ES-I3 (cell line): ENCODE measurements around the gene PLA2G6.
"Not testable (repeated sequence)": the region's sequence is repeated elsewhere in the genome, so short reads cannot be mapped to it uniquely, and the experiment has no call there.

Source experiments
- H3K36me3 ChIP-seq: 2 replicates; pipeline ENCODE4 v1.6.1; 2013; ENCODE audit warnings: mild to moderate bottlenecking, low read length, control low read depth, moderate library complexity; ENCODE audit not compliant: insufficient read depth
- H3K4me1 ChIP-seq: 2 replicates; pipeline ENCODE4 v1.6.1; 2013; ENCODE audit warnings: mild to moderate bottlenecking, control low read depth, low read length; ENCODE audit not compliant: insufficient read depth
- H3K9ac ChIP-seq: 2 replicates; pipeline ENCODE4 v1.6.1; 2013; ENCODE audit warnings: low read depth, mild to moderate bottlenecking, low read length, moderate library complexity
- H3K9me3 ChIP-seq: 2 replicates; pipeline ENCODE4 v1.6.1; 2013; ENCODE audit warnings: mild to moderate bottlenecking, low read length, moderate library complexity; ENCODE audit not compliant: control insufficient read depth, insufficient read depth

Gene PLA2G6

GRCh38 chr22:38148245-38148644 is 33.4 kb downstream of the PLA2G6 start:
- no peak overlapping the region for H3K9ac ChIP-seq
- H3K9me3 ChIP-seq: no peaks in the 10 kb centered on the region
- no peaks in the 10 kb centered on the region for H3K36me3 ChIP-seq
- H3K4me1 ChIP-seq: peaks cover 12% of the 10 kb centered on the region; the same call in 1 of the 2 replicates

- H3K9ac ChIP-seq, H3K36me3 ChIP-seq: not testable (repeated sequence)
Observed at GRCh38 chr22:38146166-38146565, 35.5 kb downstream of the PLA2G6 start.

GRCh38 chr22:38144025-38144405 is 37.6 kb downstream of the PLA2G6 start:
- Histone ChIP-seq H3K36me3 (no peaks in the 10 kb centered on the region), H3K9me3 (no peaks in the 10 kb centered on the region), H3K4me1 (peaks cover 12% of the 10 kb centered on the region; the same call in 1 of the 2 replicates), H3K9ac (no peak overlapping the region)

More at GRCh38 chr22:38146166-38146565, 35.5 kb downstream of the PLA2G6 start:
- H3K4me1 ChIP-seq: peaks cover 12% of the 10 kb centered on the region; the same call in 1 of the 2 replicates
- not testable (repeated sequence) for H3K9me3 ChIP-seq

GRCh38 chr22:38142606-38143005 is 39.0 kb downstream of the PLA2G6 start:
- H3K9ac ChIP-seq: no peak overlapping the region
- peaks cover 5% of the 10 kb centered on the region; the same call in 1 of the 2 replicates for H3K4me1 ChIP-seq
- no peaks in the 10 kb centered on the region for H3K36me3 ChIP-seq
- no peaks in the 10 kb centered on the region for H3K9me3 ChIP-seq

GRCh38 chr22:38141217-38141973 is 40.2 kb downstream of the PLA2G6 start:
- peaks cover 4% of the 10 kb centered on the region; the same call in 1 of the 2 replicates for H3K4me1 ChIP-seq
- H3K36me3 ChIP-seq: no peaks in the 10 kb centered on the region
- H3K9ac ChIP-seq: no peak overlapping the region
- no peaks in the 10 kb centered on the region for H3K9me3 ChIP-seq

GRCh38 chr22:38139901-38140300 is 41.7 kb downstream of the PLA2G6 start:
- H3K36me3 ChIP-seq: no peaks in the 10 kb centered on the region
- no peaks in the 10 kb centered on the region for H3K9me3 ChIP-seq
- no peaks in the 10 kb centered on the region; the same call in 1 of the 2 replicates for H3K4me1 ChIP-seq
- no peak overlapping the region for H3K9ac ChIP-seq

GRCh38 chr22:38138961-38139360 is 42.7 kb downstream of the PLA2G6 start:
- Histone ChIP-seq H3K4me1 (no peaks in the 10 kb centered on the region), H3K9me3 (no peaks in the 10 kb centered on the region), H3K36me3 (no peaks in the 10 kb centered on the region), H3K9ac (no peak overlapping the region)

GRCh38 chr22:38137876-38138687 is 43.5 kb downstream of the PLA2G6 start:
- H3K36me3 ChIP-seq: no peaks in the 10 kb centered on the region
- no peaks in the 10 kb centered on the region for H3K9me3 ChIP-seq
- H3K9ac ChIP-seq: no peak overlapping the region
- H3K4me1 ChIP-seq: no peaks in the 10 kb centered on the region

GRCh38 chr22:38136607-38137006 is 45.0 kb downstream of the PLA2G6 start:
- Histone ChIP-seq H3K9ac (no peak overlapping the region), H3K9me3 (no peaks in the 10 kb centered on the region), H3K4me1 (no peaks in the 10 kb centered on the region), H3K36me3 (no peaks in the 10 kb centered on the region)

- Histone ChIP-seq H3K9me3 (no peaks in the 10 kb centered on the region), H3K9ac (no peak overlapping the region), H3K36me3 (no peaks in the 10 kb centered on the region), H3K4me1 (no peaks in the 10 kb centered on the region)
Observed at GRCh38 chr22:38135133-38135706, 46.4 kb downstream of the PLA2G6 start.

GRCh38 chr22:38133331-38133730 is 48.3 kb downstream of the PLA2G6 start:
- H3K9ac ChIP-seq: no peak overlapping the region
- no peaks in the 10 kb centered on the region for H3K36me3 ChIP-seq
- H3K4me1 ChIP-seq: no peaks in the 10 kb centered on the region
- H3K9me3 ChIP-seq: no peaks in the 10 kb centered on the region

GRCh38 chr22:38132794-38133193 is 48.8 kb downstream of the PLA2G6 start:
- no peaks in the 10 kb centered on the region for H3K36me3 ChIP-seq
- no peaks in the 10 kb centered on the region for H3K9me3 ChIP-seq
- no peaks in the 10 kb centered on the region for H3K4me1 ChIP-seq
- H3K9ac ChIP-seq: no peak overlapping the region

- no peak overlapping the region for H3K9ac ChIP-seq
- H3K4me1 ChIP-seq: no peaks in the 10 kb centered on the region
- no peaks in the 10 kb centered on the region for H3K36me3 ChIP-seq
- no peaks in the 10 kb centered on the region for H3K9me3 ChIP-seq
Observed at GRCh38 chr22:38132136-38132535, 49.5 kb downstream of the PLA2G6 start.

- Histone ChIP-seq H3K9me3 (no peaks in the 10 kb centered on the region), H3K36me3 (no peaks in the 10 kb centered on the region), H3K9ac (no peak overlapping the region), H3K4me1 (no peaks in the 10 kb centered on the region)
Observed at GRCh38 chr22:38131399-38131798, 50.2 kb downstream of the PLA2G6 start.
